Lower leg skin (tissue), 4 donors: ENCODE results near the gene SNX18. TPM values are rescaled to one million over a fixed set of nuclear protein-coding genes. Genes with fewer than 3 reads are reported as not detected.
A peak's percentile ranks its signal among the peaks of the same experiment; 100 is the strongest.

Source experiments
- DNase-seq, 2 donors: peaks; one replicate each; pipeline ENCODE4 v3.0.0-alpha.2; 2019; ENCODE audit warnings: low spot score in 2 of 2
- H3K4me3 ChIP-seq: fragments of 200-600 bp; sonication (generic); 2 replicates; pipeline ENCODE4 v1.5.1; 2017; ENCODE audit warnings: mild to moderate bottlenecking, low read depth; ENCODE audit not compliant: poor library complexity, severe bottlenecking
- POLR2A ChIP-seq, 2 donors: fragments of 450-650 bp; IDR thresholded peaks; one replicate each; pipeline ENCODE4 v1.6.1; 2016 to 2017; ENCODE audit warnings: antibody characterized with exemption in 2 of 2, mild to moderate bottlenecking in 1 of 2, moderate library complexity in 1 of 2
- WGBS, 2 donors: methylation state at CpG; one replicate each; pipeline ENCODE4 v1.1.5; 2018; 5-methylcytosine and 5-hydroxymethylcytosine counted together
- intact Hi-C: fragments of 100-400 bp; cut with DNase I; formaldehyde crosslinking; loops from one replicate; pipeline ENCODE4 v1.15.0; 2023; ENCODE audit warnings: low total_unique reads
- total RNA-seq, 4 donors: library from RNA; depleted of rRNA; stranded (reverse); fragments of >200 nt; gene quantifications; one replicate each; pipeline ENCODE4 v1.1.0, GENCODE V29; 2016
- TF ChIP-seq, protein P1 (sequence below), 3 donors: fragments of 450-650 bp; IDR thresholded peaks; one replicate each; pipeline ENCODE4 v1.5.1; 2016; ENCODE audit warnings: antibody characterized with exemption in 3 of 3, mild to moderate bottlenecking in 3 of 3, moderate library complexity in 2 of 3

The SNX18 gene
- total RNA-seq, 4 donors from 2014 or later: 38.5 to 59.6 (median 51.2) TPM

DNA sequence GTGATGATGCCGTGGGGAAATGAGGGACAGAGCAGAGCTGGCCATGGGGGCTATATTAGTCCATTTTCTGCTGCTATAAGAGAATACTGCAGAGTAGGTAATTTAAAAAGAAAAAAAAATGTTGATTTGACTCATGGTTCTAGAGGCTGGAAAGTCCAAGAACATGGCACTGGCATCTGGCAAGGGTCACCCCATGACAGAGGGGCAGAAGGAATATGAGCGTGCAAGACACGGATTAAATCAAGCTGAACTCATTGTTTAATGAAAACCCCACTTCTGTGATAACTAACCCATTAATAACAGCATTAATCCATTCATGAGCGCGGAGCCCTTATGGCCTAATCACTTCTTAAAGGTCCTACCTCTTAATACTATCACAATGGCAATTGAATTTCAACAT is 68.8 kb downstream of the SNX18 start:
- H3K4me3 ChIP-seq: no peak overlapping the region
- 97 to 98% methylated on average over 5 of the region's 5 CpGs for WGBS, 2 donors
- TF ChIP-seq, protein P1, sequence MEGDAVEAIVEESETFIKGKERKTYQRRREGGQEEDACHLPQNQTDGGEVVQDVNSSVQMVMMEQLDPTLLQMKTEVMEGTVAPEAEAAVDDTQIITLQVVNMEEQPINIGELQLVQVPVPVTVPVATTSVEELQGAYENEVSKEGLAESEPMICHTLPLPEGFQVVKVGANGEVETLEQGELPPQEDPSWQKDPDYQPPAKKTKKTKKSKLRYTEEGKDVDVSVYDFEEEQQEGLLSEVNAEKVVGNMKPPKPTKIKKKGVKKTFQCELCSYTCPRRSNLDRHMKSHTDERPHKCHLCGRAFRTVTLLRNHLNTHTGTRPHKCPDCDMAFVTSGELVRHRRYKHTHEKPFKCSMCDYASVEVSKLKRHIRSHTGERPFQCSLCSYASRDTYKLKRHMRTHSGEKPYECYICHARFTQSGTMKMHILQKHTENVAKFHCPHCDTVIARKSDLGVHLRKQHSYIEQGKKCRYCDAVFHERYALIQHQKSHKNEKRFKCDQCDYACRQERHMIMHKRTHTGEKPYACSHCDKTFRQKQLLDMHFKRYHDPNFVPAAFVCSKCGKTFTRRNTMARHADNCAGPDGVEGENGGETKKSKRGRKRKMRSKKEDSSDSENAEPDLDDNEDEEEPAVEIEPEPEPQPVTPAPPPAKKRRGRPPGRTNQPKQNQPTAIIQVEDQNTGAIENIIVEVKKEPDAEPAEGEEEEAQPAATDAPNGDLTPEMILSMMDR (IDR thresholded peaks at IDR 0.05): no peak
- TF ChIP-seq POLR2A (IDR thresholded peaks at IDR 0.05): no peak
- intact Hi-C loops: no loop called here
- DNase-seq: peak in 1 of 2 donors; percentile 2

GRCh38 chr5:54589786-54590185 is 72.2 kb downstream of the SNX18 start:
- DNase-seq: peak in 1 of 2 donors; percentile 9
- TF ChIP-seq, protein P1 (IDR thresholded peaks at IDR 0.05): no peak
- TF ChIP-seq POLR2A (IDR thresholded peaks at IDR 0.05): no peak
- intact Hi-C loops: no loop called here
- H3K4me3 ChIP-seq: no peak overlapping the region
- WGBS, 2 donors: 87 to 95% methylated on average over 4 of the region's 4 CpGs

DNA sequence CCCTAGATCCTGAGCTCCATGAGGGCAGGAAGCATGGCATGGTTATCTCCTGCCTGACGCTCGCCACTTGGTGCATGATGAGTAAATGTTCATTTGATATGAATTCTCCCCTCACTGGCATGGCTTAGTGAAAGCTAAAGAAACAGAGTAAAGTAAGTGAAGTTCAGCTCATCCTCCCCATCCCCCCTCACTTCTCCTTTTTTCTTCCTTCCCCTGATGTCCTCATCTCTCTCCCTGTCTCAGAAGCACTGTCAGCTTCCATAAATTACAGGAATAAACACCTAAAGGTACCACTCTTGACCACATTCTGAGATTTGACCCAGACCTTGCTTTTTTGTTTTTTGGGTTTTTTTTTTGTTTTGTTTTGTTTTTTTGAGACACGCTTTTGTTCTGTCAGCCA is 73.3 kb downstream of the SNX18 start:
- H3K4me3 ChIP-seq: no peak overlapping the region
- WGBS, 2 donors: 95 to 97% methylated on average over 3 of the region's 3 CpGs
- DNase-seq: no peak
- intact Hi-C loops: no loop called here
- TF ChIP-seq, protein P1 (IDR thresholded peaks at IDR 0.05): no peak
- TF ChIP-seq POLR2A (IDR thresholded peaks at IDR 0.05): no peak

GRCh38 chr5:54593779-54594178 is 76.2 kb downstream of the SNX18 start:
- intact Hi-C loops: no loop called here
- no peak overlapping the region for H3K4me3 ChIP-seq
- DNase-seq: no peak
- TF ChIP-seq POLR2A (IDR thresholded peaks at IDR 0.05): no peak
- TF ChIP-seq, protein P1 (IDR thresholded peaks at IDR 0.05): no peak

- DNase-seq: no peak
- TF ChIP-seq, protein P1 (IDR thresholded peaks at IDR 0.05): no peak
- TF ChIP-seq POLR2A (IDR thresholded peaks at IDR 0.05): no peak
- intact Hi-C loops: no loop called here
- no peak overlapping the region for H3K4me3 ChIP-seq
Observed at GRCh38 chr5:54594181-54594580, 76.6 kb downstream of the SNX18 start.

- TF ChIP-seq POLR2A (IDR thresholded peaks at IDR 0.05): no peak
- TF ChIP-seq, protein P1 (IDR thresholded peaks at IDR 0.05): no peak
Observed at GRCh38 chr5:54595721-54596120, 78.2 kb downstream of the SNX18 start.

More at GRCh38 chr5:54595721-54596120, 78.2 kb downstream of the SNX18 start:
- intact Hi-C loops: no loop called here
- DNase-seq: no peak
- H3K4me3 ChIP-seq: no peak overlapping the region
